ENCODE data around the gene RBM23.

DNA sequence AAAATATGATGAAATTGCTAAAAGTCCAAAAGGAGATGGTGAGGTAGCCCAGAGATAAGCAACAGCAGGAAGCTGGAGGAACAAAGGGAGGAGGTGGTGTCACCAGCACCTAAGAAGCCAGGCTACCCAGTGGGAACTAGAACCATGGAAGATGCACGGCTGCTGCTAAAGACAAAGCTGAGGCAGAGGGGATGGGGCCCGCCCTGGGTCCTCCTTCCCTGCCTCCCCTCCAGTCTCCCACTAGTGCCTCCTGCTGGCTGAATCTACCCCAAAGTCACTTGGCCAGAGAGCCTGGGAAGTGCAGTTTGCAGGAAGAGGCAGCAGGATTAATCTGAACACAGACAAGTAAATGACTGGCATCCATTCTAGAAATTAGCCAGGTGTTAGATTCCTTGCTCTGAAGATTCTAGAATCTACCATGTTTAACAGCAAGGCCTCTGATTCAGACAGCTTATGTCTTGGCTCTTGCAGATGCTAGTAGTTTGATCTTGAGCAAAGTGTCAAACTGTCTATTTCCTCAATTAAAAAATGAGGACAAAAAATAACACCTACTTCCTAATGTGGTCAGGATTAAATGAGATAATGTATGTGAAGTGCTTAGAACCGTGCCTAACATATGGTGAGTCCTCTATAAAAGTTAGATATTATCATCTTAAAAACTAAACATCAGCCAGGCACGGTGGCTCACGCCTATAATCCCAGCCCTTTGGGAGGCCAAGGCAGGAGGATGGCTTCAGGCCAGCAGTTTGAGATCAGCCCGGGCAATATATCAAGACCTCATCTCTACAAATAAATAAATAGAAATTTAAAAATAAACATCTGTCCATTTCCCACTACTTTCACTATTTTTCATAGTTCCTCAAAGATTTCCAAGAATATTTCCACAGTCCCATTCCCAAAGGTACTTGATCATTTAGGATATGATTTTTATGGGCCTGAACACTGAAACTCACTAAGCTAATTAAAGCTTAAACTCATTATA, 53.2 kb downstream of the RBM23 start:
- TF ChIP-seq, protein P1, sequence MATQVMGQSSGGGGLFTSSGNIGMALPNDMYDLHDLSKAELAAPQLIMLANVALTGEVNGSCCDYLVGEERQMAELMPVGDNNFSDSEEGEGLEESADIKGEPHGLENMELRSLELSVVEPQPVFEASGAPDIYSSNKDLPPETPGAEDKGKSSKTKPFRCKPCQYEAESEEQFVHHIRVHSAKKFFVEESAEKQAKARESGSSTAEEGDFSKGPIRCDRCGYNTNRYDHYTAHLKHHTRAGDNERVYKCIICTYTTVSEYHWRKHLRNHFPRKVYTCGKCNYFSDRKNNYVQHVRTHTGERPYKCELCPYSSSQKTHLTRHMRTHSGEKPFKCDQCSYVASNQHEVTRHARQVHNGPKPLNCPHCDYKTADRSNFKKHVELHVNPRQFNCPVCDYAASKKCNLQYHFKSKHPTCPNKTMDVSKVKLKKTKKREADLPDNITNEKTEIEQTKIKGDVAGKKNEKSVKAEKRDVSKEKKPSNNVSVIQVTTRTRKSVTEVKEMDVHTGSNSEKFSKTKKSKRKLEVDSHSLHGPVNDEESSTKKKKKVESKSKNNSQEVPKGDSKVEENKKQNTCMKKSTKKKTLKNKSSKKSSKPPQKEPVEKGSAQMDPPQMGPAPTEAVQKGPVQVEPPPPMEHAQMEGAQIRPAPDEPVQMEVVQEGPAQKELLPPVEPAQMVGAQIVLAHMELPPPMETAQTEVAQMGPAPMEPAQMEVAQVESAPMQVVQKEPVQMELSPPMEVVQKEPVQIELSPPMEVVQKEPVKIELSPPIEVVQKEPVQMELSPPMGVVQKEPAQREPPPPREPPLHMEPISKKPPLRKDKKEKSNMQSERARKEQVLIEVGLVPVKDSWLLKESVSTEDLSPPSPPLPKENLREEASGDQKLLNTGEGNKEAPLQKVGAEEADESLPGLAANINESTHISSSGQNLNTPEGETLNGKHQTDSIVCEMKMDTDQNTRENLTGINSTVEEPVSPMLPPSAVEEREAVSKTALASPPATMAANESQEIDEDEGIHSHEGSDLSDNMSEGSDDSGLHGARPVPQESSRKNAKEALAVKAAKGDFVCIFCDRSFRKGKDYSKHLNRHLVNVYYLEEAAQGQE (IDR thresholded peaks at IDR 0.05; ENCODE audit: low read depth): no peak
- TF ChIP-seq CEBPB (IDR thresholded peaks at IDR 0.05) (no peak), EP300 (IDR thresholded peaks at IDR 0.05; ENCODE audit: borderline replicate concordance) (no peak), FOXM1 (IDR thresholded peaks at IDR 0.05; ENCODE audit: borderline replicate concordance, low read depth) (no peak), TAF1 (IDR thresholded peaks at IDR 0.05; ENCODE audit: low read depth) (no peak), TEAD4 (IDR thresholded peaks at IDR 0.05) (no peak), MAX (IDR thresholded peaks at IDR 0.05) (no peak)

Data from Ishikawa (cell line).